ENCODE data around the gene DENND4B.

DENND4B gene

GRCh38 chr1:153968000-153968363, 21.5 kb upstream of the DENND4B start:
- peak; percentile 67 for DNase-seq

- DNase-seq: peak; percentile 96
These were observed 20.8 kb upstream of the DENND4B start, which contains the start of gene CREB3L4 for GRCh38 chr1:153967107-153967999. Gene CREB3L4 (plus strand): TSS chr1:153967902. CDS start chr1:153968526, 624 bp downstream.

GRCh38 chr1:153963850-153964331, 17.4 kb upstream of the DENND4B start:
- no peak for DNase-seq

- DNase-seq: peak; percentile 96
These were observed 16.7 kb upstream of the DENND4B start, which contains the start of gene SLC39A1 for GRCh38 chr1:153963030-153963849. Gene SLC39A1 (minus strand): TSS chr1:153963537. CDS start chr1:153962715, 822 bp downstream.

GRCh38 chr1:153962088-153963029, 15.8 kb upstream of the DENND4B start:
- no peak for DNase-seq

- no peak for DNase-seq
These were observed 14.9 kb upstream of the DENND4B start for GRCh38 chr1:153961421-153961820.

- DNase-seq: no peak
These were observed 13.7 kb upstream of the DENND4B start for GRCh38 chr1:153960206-153960605.

- no peak for DNase-seq
These were observed 12.9 kb upstream of the DENND4B start for GRCh38 chr1:153959454-153959853.

- no peak for DNase-seq
These were observed 12.4 kb upstream of the DENND4B start for GRCh38 chr1:153958961-153959260.

- DNase-seq: peak; percentile 97
These were observed 11.8 kb upstream of the DENND4B start, which contains the start of gene CRTC2 for GRCh38 chr1:153958111-153958960. Gene CRTC2 (minus strand): TSS chr1:153958612. CDS start chr1:153958497, 115 bp downstream.

- no peak for DNase-seq
These were observed 11.2 kb upstream of the DENND4B start for GRCh38 chr1:153957744-153958110.

- no peak for DNase-seq
These were observed 10.6 kb upstream of the DENND4B start for GRCh38 chr1:153956997-153957715.

- no peak for DNase-seq
These were observed 8.3 kb upstream of the DENND4B start for GRCh38 chr1:153954826-153955225.

GRCh38 chr1:153953859-153954365, 7.4 kb upstream of the DENND4B start:
- DNase-seq: no peak

- no peak for DNase-seq
These were observed 5.3 kb upstream of the DENND4B start for GRCh38 chr1:153951801-153952200.

- no peak for DNase-seq
These were observed 4.7 kb upstream of the DENND4B start for GRCh38 chr1:153951183-153951582.

- DNase-seq: peak; percentile 43
These were observed 510 bp downstream of the DENND4B start for GRCh38 chr1:153945795-153946621.

GRCh38 chr1:153945131-153945794, 1.3 kb downstream of the DENND4B start:
- DNase-seq: no peak

GRCh38 chr1:153944827-153945117, 1.7 kb downstream of the DENND4B start:
- DNase-seq: no peak
